ENCODE measurements around the gene HIC1. TPM values are rescaled to one million over a fixed set of nuclear protein-coding genes. Genes with fewer than 3 reads are reported as not detected.
A peak's percentile ranks its signal among the peaks of the same experiment; 100 is the strongest.

HIC1 gene
- total RNA-seq, 1 donor from 2014 or later, result 9.3 TPM

GRCh38 chr17:2053380-2054261, 1.3 kb upstream of the HIC1 start:
- CTCF ChIA-PET, result interaction anchor here (0.7 to 8.6 kb wide), 12 partner anchors 11 to 212 kb away, joined by 3 to 228 read pairs (median 6); no protein-coding TSS in a partner anchor
- Mint-ChIP-seq H3K27ac (no peak overlapping the region), H3K4me1 (peaks cover 39% of the 10 kb centered on the region), H3K4me3 (peak overlapping the region; percentile 69), H3K9me3 (no peaks in the 10 kb centered on the region), H3K27me3 (peaks cover 11% of the 10 kb centered on the region), H3K36me3 (ENCODE audit: low read depth) (no peaks in the 10 kb centered on the region)
- ATAC-seq (ENCODE audit: low read depth) (peak; percentile 10), DNase-seq (peak; percentile 76)
- TF ChIP-seq CTCF (IDR thresholded peaks at IDR 0.05), result no peak
- POLR2A ChIA-PET, result interaction anchor here (1.1 to 24.5 kb wide), 5 partner anchors 35 to 191 kb away, joined by 3 to 449 read pairs (median 8); no protein-coding TSS in a partner anchor
- intact Hi-C loops (cut with micrococcal nuclease), result loop anchor here (1.0 to 5.0 kb wide), 2 partner anchors 191 to 349 kb away; partner anchors contain the start of gene MNT

GRCh38 chr17:2054262-2054511, 716 bp upstream of the HIC1 start:
- Mint-ChIP-seq H3K4me3 (peak overlapping the region; percentile 69), H3K27ac (no peak overlapping the region), H3K36me3 (ENCODE audit: low read depth) (no peaks in the 10 kb centered on the region), H3K4me1 (peaks cover 34% of the 10 kb centered on the region), H3K27me3 (peaks cover 11% of the 10 kb centered on the region), H3K9me3 (no peaks in the 10 kb centered on the region)
- TF ChIP-seq CTCF (IDR thresholded peaks at IDR 0.05), result no peak
- intact Hi-C loops (cut with micrococcal nuclease), result loop anchor here (1.0 to 5.0 kb wide), 2 partner anchors 190 to 348 kb away; partner anchors contain the start of gene MNT
- no peak for ATAC-seq (ENCODE audit: low read depth)
- ChIA-PET POLR2A (interaction anchor here (0.6 to 24.5 kb wide), 7 partner anchors 10 to 229 kb away, joined by 3 to 449 read pairs (median 4); no protein-coding TSS in a partner anchor), CTCF (interaction anchor here (0.6 to 8.6 kb wide), 24 partner anchors 11 to 230 kb away, joined by 3 to 228 read pairs (median 4); no protein-coding TSS in a partner anchor)
- DNase-seq, result no peak

- ATAC-seq (ENCODE audit: low read depth) (no peak), DNase-seq (peak; percentile 45)
- H3K27me3 Mint-ChIP-seq, result peaks cover 11% of the 10 kb centered on the region
- no peak for TF ChIP-seq CTCF (IDR thresholded peaks at IDR 0.05)
- H3K27ac Mint-ChIP-seq, result no peak overlapping the region
- CTCF ChIA-PET, result interaction anchor here (1.0 to 8.6 kb wide), 22 partner anchors 9 to 229 kb away, joined by 3 to 228 read pairs (median 5); no protein-coding TSS in a partner anchor
- H3K9me3 Mint-ChIP-seq, result no peaks in the 10 kb centered on the region
- peak overlapping the region; percentile 75 for H3K4me3 Mint-ChIP-seq
- intact Hi-C loops (cut with micrococcal nuclease), result loop anchor here (1.0 to 5.0 kb wide), 4 partner anchors 47 to 281 kb away; partner anchors contain the start of genes SGSM2 and TSR1
- POLR2A ChIA-PET, result interaction anchor here (0.5 to 24.5 kb wide), 14 partner anchors 9 to 656 kb away, joined by 3 to 449 read pairs (median 4); partner anchors contain the start of genes DPH1 and YWHAE
- peaks cover under 1% of the 10 kb centered on the region for H3K36me3 Mint-ChIP-seq (ENCODE audit: low read depth)
- peaks cover 45% of the 10 kb centered on the region for H3K4me1 Mint-ChIP-seq
Measured at GRCh38 chr17:2055292-2056205, 646 bp downstream of the HIC1 start.

- no peak for ATAC-seq (ENCODE audit: low read depth)
- intact Hi-C loops (cut with micrococcal nuclease), result loop anchor here (2.0 to 5.0 kb wide), 2 partner anchors 46 to 280 kb away; partner anchors contain the start of genes SGSM2 and TSR1
- Mint-ChIP-seq H3K36me3 (ENCODE audit: low read depth) (peaks cover 7% of the 10 kb centered on the region), H3K27me3 (peaks cover 11% of the 10 kb centered on the region), H3K4me1 (peaks cover 45% of the 10 kb centered on the region), H3K4me3 (peak overlapping the region; percentile 75), H3K27ac (peak overlapping the region; percentile 41), H3K9me3 (no peaks in the 10 kb centered on the region)
- no peak for TF ChIP-seq CTCF (IDR thresholded peaks at IDR 0.05)
- DNase-seq, result peak; percentile 60
- ChIA-PET POLR2A (interaction anchor here (0.5 to 24.5 kb wide), 12 partner anchors 8 to 657 kb away, joined by 3 to 449 read pairs (median 4); partner anchors contain the start of gene YWHAE), CTCF (interaction anchor here (1.1 to 8.6 kb wide), 16 partner anchors 8 to 226 kb away, joined by 3 to 228 read pairs (median 10); no protein-coding TSS in a partner anchor)
Measured at GRCh38 chr17:2056206-2057174, 1.6 kb downstream of the HIC1 start.

Measured in activated B cell treated with CpG ODN at 0.5 μM for 24 hours (primary cell).